GM23248 (cell line): ENCODE data around the gene GNAL.

Source experiments
- EZH2 ChIP-seq: fragments of 200-600 bp; sonication (generic); IDR thresholded peaks from 2 replicates; pipeline ENCODE4 v1.6.1; 2018; ENCODE audit warnings: antibody characterized with exemption, mild to moderate bottlenecking; ENCODE audit not compliant: insufficient read depth, poor library complexity, severe bottlenecking
- EZH2phosphoT487 ChIP-seq: fragments of 200-600 bp; sonication (generic); IDR thresholded peaks from 2 replicates; pipeline ENCODE4 v1.6.1; 2018; ENCODE audit warnings: antibody characterized with exemption, moderate library complexity, mild to moderate bottlenecking, low read depth; ENCODE audit not compliant: insufficient read depth

DNA sequence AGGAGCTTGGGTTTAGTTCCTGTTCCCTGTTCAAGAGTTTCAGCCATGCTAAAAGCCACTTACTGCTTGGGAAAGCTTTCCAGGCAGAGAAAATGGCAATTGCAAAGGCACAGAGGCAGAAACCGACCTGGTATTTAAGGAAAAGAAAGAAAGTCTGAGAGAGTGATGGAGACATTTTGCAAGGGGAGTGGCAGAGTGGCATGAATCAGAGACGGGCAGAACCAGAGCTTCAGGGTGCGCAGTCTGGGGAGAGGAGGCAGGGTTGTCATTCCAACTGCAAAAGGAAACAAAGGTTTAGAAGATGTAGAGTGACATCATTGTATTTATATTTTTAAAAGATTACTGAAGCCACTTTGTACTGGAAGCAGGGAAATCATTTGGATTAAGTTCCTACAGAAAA, 14.9 kb upstream of the GNAL start:
- no peak for TF ChIP-seq EZH2phosphoT487
- no peak for TF ChIP-seq EZH2
